ENCODE results near the gene RNASEH2A. TPM values are rescaled to one million over a fixed set of nuclear protein-coding genes. Genes with fewer than 3 reads are reported as not detected.

The RNASEH2A gene
- total and polyA plus RNA-seq, 2 of the 13 experiments (the other 11 are each of a cell fraction or from before 2014, with no cell fraction given): 25.1 to 35.8 TPM

GRCh38 chr19:12788682-12789097 lies 17.7 kb upstream of the RNASEH2A start (continued):
- TF ChIP-seq ZBTB7A (CRISPR knock-in tag; IDR thresholded peaks at IDR 0.05) (no peak), NCOR1 (IDR thresholded peaks at IDR 0.05; ENCODE audit: borderline replicate concordance, low read length) (no peak), MAFK (conservative IDR thresholded peaks at IDR 0.05 in 1 of 2, IDR thresholded peaks at IDR 0.05 in 1 of 2; ENCODE audit: low read length in 2 of 2) (no peak), BATF2 (CRISPR knock-in tag; IDR thresholded peaks at IDR 0.05) (no peak), NAIF1 (CRISPR knock-in tag; IDR thresholded peaks at IDR 0.05; ENCODE audit: borderline replicate concordance) (0 out of 2 replicates have a peak, but pooled peaks have one; percentile 33), PHF20 (CRISPR knock-in tag; IDR thresholded peaks at IDR 0.05) (no peak), ZNF232 (CRISPR knock-in tag; IDR thresholded peaks at IDR 0.05; ENCODE audit: borderline replicate concordance) (no peak), HNRNPL (IDR thresholded peaks at IDR 0.05; ENCODE audit: low read depth, low read length) (peak; percentile 97), MEIS1 (CRISPR knock-in tag; IDR thresholded peaks at IDR 0.05; ENCODE audit: borderline replicate concordance) (no peak), ZNF530 (CRISPR knock-in tag; IDR thresholded peaks at IDR 0.05; ENCODE audit: low read depth) (no peak), SALL1 (CRISPR knock-in tag; IDR thresholded peaks at IDR 0.05) (peak; percentile 13; the same call in 1 of the 2 replicates), ZSCAN25 (CRISPR knock-in tag; IDR thresholded peaks at IDR 0.05) (0 out of 2 replicates have a peak, but pooled peaks have one; percentile 28), ZNF34 (CRISPR knock-in tag; IDR thresholded peaks at IDR 0.05; ENCODE audit: borderline replicate concordance) (no peak), TRIM24 (CRISPR knock-in tag; IDR thresholded peaks at IDR 0.05) (no peak), MYNN (CRISPR knock-in tag; IDR thresholded peaks at IDR 0.05; ENCODE audit: low read depth) (no peak), CCDC6 (CRISPR knock-in tag; IDR thresholded peaks at IDR 0.05) (no peak), ZNF326 (CRISPR knock-in tag; IDR thresholded peaks at IDR 0.05; ENCODE audit: borderline replicate concordance) (no peak), U2AF1 (optimal IDR thresholded peaks at IDR 0.05; ENCODE audit: low read depth, low read length) (no peak), SAP130 (CRISPR knock-in tag; IDR thresholded peaks at IDR 0.05; ENCODE audit: low read depth) (peak; percentile 54), SAFB2 (CRISPR knock-in tag; IDR thresholded peaks at IDR 0.05; ENCODE audit: borderline replicate concordance, low read depth) (no peak), PBX2 (CRISPR knock-in tag; IDR thresholded peaks at IDR 0.05) (no peak), ZNF646 (CRISPR knock-in tag; IDR thresholded peaks at IDR 0.05) (no peak)
- TF ChIP-seq, protein P1, sequence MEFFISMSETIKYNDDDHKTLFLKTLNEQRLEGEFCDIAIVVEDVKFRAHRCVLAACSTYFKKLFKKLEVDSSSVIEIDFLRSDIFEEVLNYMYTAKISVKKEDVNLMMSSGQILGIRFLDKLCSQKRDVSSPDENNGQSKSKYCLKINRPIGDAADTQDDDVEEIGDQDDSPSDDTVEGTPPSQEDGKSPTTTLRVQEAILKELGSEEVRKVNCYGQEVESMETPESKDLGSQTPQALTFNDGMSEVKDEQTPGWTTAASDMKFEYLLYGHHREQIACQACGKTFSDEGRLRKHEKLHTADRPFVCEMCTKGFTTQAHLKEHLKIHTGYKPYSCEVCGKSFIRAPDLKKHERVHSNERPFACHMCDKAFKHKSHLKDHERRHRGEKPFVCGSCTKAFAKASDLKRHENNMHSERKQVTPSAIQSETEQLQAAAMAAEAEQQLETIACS (CRISPR knock-in tag; IDR thresholded peaks at IDR 0.05): no peak
